Tibial nerve (tissue), 3 donors: Measurements from ENCODE around the gene CYSLTR1.

Source experiments
- POLR2A ChIP-seq, 2 donors: fragments of 450-650 bp; IDR thresholded peaks; one replicate each; pipeline ENCODE4 v1.6.1; 2017; ENCODE audit warnings: antibody characterized with exemption in 2 of 2, mild to moderate bottlenecking in 2 of 2, moderate library complexity in 2 of 2
- TF ChIP-seq, protein P1 (sequence below), 5 experiments: fragments of 200-600 bp in 3 of 5; fragments of 450-650 bp in 2 of 5; sonication (generic) in 3 of 5; IDR thresholded peaks; one replicate each; pipeline ENCODE4 v1.5.1; 2016 to 2019; ENCODE audit warnings: antibody characterized with exemption in 5 of 5, mild to moderate bottlenecking in 3 of 5, moderate library complexity in 2 of 5

GRCh38 chrX:78327370-78328086, at the start of gene CYSLTR1:
- no peak for TF ChIP-seq POLR2A (IDR thresholded peaks at IDR 0.05)
- TF ChIP-seq, protein P1, sequence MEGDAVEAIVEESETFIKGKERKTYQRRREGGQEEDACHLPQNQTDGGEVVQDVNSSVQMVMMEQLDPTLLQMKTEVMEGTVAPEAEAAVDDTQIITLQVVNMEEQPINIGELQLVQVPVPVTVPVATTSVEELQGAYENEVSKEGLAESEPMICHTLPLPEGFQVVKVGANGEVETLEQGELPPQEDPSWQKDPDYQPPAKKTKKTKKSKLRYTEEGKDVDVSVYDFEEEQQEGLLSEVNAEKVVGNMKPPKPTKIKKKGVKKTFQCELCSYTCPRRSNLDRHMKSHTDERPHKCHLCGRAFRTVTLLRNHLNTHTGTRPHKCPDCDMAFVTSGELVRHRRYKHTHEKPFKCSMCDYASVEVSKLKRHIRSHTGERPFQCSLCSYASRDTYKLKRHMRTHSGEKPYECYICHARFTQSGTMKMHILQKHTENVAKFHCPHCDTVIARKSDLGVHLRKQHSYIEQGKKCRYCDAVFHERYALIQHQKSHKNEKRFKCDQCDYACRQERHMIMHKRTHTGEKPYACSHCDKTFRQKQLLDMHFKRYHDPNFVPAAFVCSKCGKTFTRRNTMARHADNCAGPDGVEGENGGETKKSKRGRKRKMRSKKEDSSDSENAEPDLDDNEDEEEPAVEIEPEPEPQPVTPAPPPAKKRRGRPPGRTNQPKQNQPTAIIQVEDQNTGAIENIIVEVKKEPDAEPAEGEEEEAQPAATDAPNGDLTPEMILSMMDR (IDR thresholded peaks at IDR 0.05) = no peak
